K562 treated with DMSO at 1 percent for 4 hours (cell line): ENCODE results near the gene LCN6. TPM values are rescaled to one million over a fixed set of nuclear protein-coding genes. Genes with fewer than 3 reads are reported as not detected.

Experiments used
- total RNA-seq: library from RNA; unstranded; fragments of 300-600 nt; gene quantifications from 2 replicates; pipeline ENCODE4 v1.2.3, GENCODE V29; 2022; ENCODE audit not compliant: insufficient read depth

LCN6 gene, protein sequence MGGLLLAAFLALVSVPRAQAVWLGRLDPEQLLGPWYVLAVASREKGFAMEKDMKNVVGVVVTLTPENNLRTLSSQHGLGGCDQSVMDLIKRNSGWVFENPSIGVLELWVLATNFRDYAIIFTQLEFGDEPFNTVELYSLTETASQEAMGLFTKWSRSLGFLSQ
- total RNA-seq = not detected in 2 replicates

DNA sequence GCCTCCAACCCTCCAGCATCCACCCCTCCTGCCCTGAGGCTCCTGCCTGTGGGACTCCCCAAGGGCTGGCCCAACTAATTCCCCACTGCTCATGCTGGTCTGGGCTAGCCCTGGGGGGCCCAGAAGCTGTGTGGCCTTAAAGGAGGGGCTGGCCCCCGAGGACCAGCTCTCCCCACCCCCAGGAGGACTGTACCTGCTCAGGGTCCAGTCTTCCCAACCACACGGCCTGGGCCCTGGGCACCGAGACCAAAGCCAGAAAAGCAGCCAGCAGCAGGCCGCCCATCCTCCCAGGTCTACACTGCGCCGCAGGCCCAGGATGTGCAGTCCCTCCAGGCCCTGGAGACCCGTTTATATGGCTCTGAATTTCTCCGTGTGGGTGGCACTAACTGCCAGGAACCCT lies at the start of gene LCN6:
LCN6 (minus strand) TSS at position 325 of the 400 bp plus-strand sequence; CDS start at position 283, 42 bp downstream.

GRCh38 chr9:136796238-136796774 lies 48.0 kb upstream of the LCN6 start, which contains the start of gene CCDC183:
CCDC183 (plus strand) TSS chr9:136796338; CDS start chr9:136796398, 60 bp downstream.

GRCh38 chr9:136790640-136791515 lies 42.6 kb upstream of the LCN6 start, which contains the start of gene TMEM141:
TMEM141 (plus strand) TSS chr9:136791344; CDS start chr9:136791371, 27 bp downstream.

DNA sequence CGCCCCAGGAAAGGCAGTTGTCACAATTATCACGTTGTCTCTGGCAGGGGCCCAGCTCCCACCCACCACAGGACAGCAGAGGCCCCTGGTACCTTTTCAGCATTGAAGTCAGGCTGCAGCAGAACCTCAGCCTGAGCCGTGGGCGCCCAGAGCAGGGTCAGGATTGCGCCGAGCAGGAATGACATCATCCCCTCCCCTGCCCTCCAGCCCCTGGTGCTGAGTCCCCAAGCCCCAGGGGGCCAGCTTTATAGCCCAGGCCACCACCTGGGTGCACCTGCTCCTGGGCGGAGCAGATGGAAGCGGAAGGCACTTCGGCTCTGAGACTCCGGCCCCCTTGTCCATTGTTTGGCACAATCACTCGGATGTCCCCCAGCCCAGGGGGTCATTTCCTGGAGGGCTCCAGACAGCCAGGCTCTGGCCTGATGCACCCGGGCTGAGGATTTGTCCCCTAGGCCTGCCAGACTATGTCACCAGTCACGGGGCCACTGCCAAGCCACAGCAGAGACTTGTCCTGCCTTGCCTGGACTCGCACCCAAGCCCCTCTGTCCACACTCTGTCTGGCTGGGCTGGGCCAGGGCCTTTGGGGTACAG lies 16.1 kb upstream of the LCN6 start, which contains the start of gene LCN15:
LCN15 (minus strand) TSS at position 218 of the 591 bp plus-strand sequence; CDS start at position 188, 30 bp downstream.

DNA sequence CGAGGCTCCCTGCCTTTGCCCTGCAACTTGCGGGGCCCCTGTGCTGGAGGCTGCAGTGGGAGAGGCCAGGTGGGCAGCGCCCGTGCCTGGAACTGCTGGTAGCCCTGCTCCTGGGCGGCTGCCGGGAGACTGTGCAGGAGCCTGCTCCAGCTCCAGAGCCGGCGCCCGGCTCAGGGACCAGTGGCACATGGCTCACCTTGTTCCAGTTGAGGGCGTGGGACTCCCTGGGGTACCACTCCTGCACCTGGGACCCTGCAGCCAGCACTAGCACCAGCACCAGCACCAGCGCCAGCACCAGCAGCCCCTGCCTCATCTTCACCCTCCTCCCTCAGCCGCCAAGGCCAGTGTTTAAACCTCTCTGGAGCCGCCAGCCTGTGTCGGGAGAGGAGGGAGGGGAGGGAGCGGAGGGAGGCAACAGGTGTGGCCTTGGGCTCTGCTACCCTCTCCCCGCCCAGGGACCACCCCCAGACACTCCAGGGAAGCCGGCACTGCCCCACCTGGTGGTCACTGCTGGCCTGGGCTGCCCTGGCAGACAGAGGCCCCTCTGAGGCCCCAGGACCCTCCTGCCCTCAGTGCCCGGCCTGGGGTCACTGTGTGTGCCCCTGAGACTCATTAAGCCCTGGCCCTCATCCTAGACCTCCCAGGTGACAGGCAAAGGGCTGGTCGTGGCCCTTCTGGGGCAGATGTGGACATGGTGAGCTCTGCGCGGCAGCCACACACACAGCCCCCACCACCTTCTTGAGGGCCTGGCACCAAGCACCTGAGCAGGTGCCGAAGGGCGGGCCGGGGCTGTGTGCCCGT lies 5.5 kb downstream of the LCN6 start, which contains the start of gene LCN10:
LCN10 (minus strand) TSS at position 350 of the 801 bp plus-strand sequence; CDS start at position 313, 37 bp downstream.

GRCh38 chr9:136711751-136712689 lies 36.3 kb downstream of the LCN6 start, which contains the start of gene DIPK1B:
DIPK1B (plus strand) TSS chr9:136712572; CDS start chr9:136712666, 94 bp downstream.

Other genes starting within 250 kb of the LCN6 start
- 14.8 and 20.5 TPM in 2 replicates for gene NOTCH1, start 202.5 kb downstream of the LCN6 start, total RNA-seq
- gene EGFL7, start 85.6 kb downstream of the LCN6 start, total RNA-seq = 61.4 and 63.1 TPM in 2 replicates
- 65.7 and 76.1 TPM in 2 replicates for gene AGPAT2, start 61.1 kb downstream of the LCN6 start, total RNA-seq
- gene DIPK1B, start 36.0 kb downstream of the LCN6 start, total RNA-seq = 17.3 and 25.7 TPM in 2 replicates
- not detected in 2 replicates for gene LCN10, start 5.6 kb downstream of the LCN6 start, total RNA-seq
- not detected in 2 replicates for gene LCN8, start 9.7 kb upstream of the LCN6 start, total RNA-seq
- not detected in 2 replicates for gene LCN15, start 16.0 kb upstream of the LCN6 start, total RNA-seq
- 67.9 and 75.8 TPM in 2 replicates for gene TMEM141, start 42.8 kb upstream of the LCN6 start, total RNA-seq
- gene CCDC183, start 47.8 kb upstream of the LCN6 start, total RNA-seq = 0.75 and 2.6 TPM in 2 replicates
- gene RABL6, start 59.4 kb upstream of the LCN6 start, total RNA-seq = 163 and 183 TPM in 2 replicates
- gene AJM1, start 94.0 kb upstream of the LCN6 start, total RNA-seq = 9.6 and 13.9 TPM in 2 replicates
- 165 and 171 TPM in 2 replicates for gene PHPT1, start 100.9 kb upstream of the LCN6 start, total RNA-seq
- gene MAMDC4, start 103.8 kb upstream of the LCN6 start, total RNA-seq = 4.1 and 4.7 TPM in 2 replicates
- gene EDF1, start 117.8 kb upstream of the LCN6 start, total RNA-seq = 705 and 763 TPM in 2 replicates
- gene TRAF2, start 138.0 kb upstream of the LCN6 start, total RNA-seq = 23.8 and 25.2 TPM in 2 replicates
- 148 and 151 TPM in 2 replicates for gene FBXW5, start 196.2 kb upstream of the LCN6 start, total RNA-seq
- gene C8G, start 196.7 kb upstream of the LCN6 start, total RNA-seq = not detected in 2 replicates
- not detected in 2 replicates for gene LCN12, start 203.7 kb upstream of the LCN6 start, total RNA-seq
- gene PTGDS, start 229.0 kb upstream of the LCN6 start, total RNA-seq = 6.1 and 15.4 TPM in 2 replicates
- not detected in 2 replicates for gene LCNL1, start 234.5 kb upstream of the LCN6 start, total RNA-seq
- gene PAXX, start 243.9 kb upstream of the LCN6 start, total RNA-seq = 89.0 and 89.2 TPM in 2 replicates
- 2.0 TPM in 1 of 2 replicates, not detected in the other for gene CLIC3, start 248.0 kb upstream of the LCN6 start, total RNA-seq